NT2/D1 (cell line): ENCODE data around the gene ICAM4.

Experiments
- SUZ12 ChIP-seq: IDR thresholded peaks from 2 replicates; pipeline ENCODE4 v1.6.1; 2011; ENCODE audit not compliant: insufficient read length, insufficient read depth; ENCODE audit errors: extremely low read depth
- YY1 ChIP-seq: IDR thresholded peaks from 2 replicates; pipeline ENCODE4 v1.6.1; 2011; ENCODE audit not compliant: insufficient read length, insufficient read depth
- ZNF274 ChIP-seq: IDR thresholded peaks from 2 replicates; pipeline ENCODE4 v1.6.1; 2011; ENCODE audit warnings: mild to moderate bottlenecking, low read depth, low read length

DNA sequence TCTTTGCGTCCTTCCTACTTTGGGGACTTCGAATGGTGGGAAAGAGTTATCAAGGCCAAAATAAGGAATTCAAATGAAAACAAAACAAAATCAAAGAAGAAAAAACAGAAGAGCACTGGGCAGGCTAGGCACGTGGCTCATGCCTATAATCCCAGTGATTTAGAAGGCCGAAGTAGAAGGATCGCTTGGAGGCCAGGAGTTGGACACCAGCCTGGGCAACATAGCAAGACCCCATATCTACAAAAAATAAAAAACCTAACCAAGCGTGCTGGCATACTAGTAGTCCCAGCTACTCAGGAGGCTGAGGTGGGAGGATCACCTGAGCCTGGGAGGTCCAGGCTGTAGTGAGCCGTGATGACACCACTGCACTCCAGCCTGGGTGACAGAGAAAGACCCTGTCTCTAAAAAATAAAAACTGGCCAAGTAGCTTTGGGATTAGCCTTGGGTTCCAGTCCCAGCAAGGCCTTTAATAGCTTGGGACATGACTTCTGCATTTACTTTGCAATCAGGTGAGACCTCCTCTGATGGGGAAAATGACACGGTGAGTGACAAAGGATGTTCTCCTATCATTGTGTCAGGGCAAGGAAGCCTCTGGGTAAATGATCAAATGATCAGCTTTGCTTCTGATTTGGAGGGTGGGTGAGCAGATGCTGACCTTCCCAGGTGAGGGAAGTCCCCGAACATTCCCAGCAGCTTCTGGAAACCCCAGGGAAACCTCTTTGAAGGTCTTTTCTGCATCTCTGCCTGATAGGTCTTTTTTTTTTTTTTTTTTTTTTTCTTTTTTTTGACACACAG, 8.8 kb upstream of the ICAM4 start:
- TF ChIP-seq ZNF274 = no peak
- TF ChIP-seq YY1 = no peak
- TF ChIP-seq SUZ12 = no peak
